GM18520 (cell line): ENCODE results near the gene CCDC198.

Source experiments
- ATAC-seq: cut with Tn5 transposase; IDR thresholded peaks from one replicate; pipeline ENCODE4 v1.9.1; 2021; ENCODE audit not compliant: unreplicated experiment

The CCDC198 gene, protein sequence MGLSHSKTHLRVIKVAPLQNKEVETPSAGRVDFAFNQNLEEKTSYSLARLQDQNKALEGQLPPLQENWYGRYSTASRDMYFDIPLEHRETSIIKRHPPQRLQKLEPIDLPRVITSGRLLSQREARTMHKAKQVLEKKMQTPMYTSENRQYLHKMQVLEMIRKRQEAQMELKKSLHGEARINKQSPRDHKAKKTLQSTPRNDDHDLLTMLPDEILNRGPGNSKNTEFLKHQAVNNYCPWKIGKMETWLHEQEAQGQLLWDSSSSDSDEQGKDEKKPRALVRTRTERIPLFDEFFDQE

DNA sequence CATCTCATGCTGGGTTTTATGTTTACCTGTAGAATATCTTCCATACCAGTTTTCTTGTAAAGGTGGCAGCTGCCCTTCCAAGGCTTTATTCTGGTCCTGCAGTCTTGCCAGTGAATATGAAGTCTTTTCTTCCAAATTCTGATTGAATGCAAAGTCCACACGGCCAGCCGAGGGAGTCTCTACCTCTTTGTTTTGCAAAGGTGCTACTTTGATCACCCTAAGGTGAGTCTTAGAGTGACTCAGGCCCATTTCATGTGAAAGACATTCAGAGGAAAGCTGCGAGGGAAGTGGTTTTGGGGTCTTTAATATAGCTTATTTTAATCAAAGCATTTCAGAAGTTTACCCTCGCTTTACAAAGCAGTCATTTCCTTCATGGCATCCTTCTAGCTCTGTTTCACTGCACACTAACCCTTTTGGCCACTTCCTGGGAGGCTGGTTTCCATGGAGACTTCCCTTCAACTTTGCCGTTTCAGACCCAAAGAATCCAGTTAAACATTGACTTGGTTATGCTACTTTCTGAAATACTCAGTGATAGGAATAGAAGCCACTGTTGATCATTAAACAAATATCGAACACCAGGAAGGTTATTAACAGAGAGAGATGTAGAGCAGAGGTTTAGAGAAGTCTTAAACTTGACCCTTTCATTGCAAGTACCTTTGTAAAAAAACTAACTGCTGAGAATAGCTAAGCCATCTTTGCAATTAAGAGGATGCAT, at the start of gene CCDC198:
Gene CCDC198, minus strand, starts transcription at position 391 of the 715 bp plus-strand sequence. Its CDS starts 142 bp downstream, at position 249.
- ATAC-seq, result peak; percentile 42

DNA sequence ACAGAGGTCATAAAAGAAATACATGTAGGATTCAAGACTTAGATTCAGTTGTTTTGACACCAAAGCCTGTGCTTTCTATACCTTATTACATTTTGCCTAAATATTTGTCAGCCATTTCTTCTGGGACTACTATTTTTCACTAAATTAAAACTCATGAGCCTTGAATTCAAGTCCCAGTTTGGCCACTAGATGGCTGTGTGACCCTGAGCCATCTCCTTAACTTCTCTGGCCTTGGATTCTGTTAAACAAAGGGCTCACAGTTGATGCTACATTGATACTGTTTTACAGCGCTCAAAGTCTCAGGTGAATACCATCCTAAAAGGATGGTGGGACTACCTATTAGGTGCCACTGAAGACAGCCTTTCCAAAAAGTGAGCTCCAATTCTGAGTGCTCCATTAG, 39.6 kb upstream of the CCDC198 start:
- no peak for ATAC-seq

- ATAC-seq, result no peak
Measured at GRCh38 chr14:57530571-57530970, 36.9 kb upstream of the CCDC198 start.

- no peak for ATAC-seq
Measured at GRCh38 chr14:57526942-57527341, 33.3 kb upstream of the CCDC198 start.

GRCh38 chr14:57519043-57519442, 25.4 kb upstream of the CCDC198 start:
- ATAC-seq, result no peak

DNA sequence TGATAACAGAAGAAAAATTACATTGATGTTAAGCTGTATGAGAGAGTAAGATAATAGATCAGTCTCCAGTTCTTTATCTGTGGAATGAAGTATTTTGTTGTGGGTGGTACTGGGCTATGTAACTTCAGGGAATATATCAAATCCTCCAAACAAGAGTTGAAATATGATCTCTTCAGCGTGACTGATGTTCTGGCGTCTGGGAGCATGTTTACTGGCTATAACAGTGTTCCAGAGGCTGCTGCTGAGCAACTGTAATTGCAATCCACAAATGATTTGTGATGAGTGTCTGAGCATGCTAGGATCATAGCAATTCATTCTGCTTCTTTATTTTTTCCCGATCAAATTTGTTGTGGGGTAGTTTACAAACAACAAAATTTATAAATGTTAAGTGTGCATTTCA, 18.6 kb upstream of the CCDC198 start:
- no peak for ATAC-seq

GRCh38 chr14:57508756-57509155, 15.1 kb upstream of the CCDC198 start:
- ATAC-seq, result no peak

- ATAC-seq, result no peak
Measured at GRCh38 chr14:57502586-57503254, 9.1 kb upstream of the CCDC198 start.

DNA sequence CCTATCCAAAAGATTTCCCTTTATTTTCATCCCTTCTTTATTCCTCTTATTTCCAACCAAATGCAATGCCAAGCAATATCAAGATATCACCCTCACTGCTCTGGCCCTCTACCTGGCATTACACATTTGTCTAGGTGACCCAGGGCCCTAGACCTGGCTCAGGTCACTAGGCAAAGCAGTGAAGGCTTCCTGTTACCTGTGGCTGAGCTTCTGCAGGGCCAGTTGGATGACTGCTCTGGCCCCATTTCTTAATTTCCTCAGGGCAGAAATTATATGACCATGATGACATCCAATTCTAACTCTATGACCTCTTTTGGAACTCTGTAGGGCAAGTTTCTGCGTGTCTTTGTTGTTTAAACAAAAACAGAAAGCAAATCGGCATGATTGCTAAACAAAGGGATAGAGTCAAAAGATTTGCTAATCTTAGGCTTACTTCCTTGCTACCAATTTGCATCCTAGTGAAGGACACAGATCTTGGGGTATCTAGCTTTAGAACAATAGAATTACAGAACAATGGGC, 7.4 kb upstream of the CCDC198 start:
- ATAC-seq, result no peak

- ATAC-seq, result no peak
Measured at GRCh38 chr14:57498659-57499058, 5.0 kb upstream of the CCDC198 start.

DNA sequence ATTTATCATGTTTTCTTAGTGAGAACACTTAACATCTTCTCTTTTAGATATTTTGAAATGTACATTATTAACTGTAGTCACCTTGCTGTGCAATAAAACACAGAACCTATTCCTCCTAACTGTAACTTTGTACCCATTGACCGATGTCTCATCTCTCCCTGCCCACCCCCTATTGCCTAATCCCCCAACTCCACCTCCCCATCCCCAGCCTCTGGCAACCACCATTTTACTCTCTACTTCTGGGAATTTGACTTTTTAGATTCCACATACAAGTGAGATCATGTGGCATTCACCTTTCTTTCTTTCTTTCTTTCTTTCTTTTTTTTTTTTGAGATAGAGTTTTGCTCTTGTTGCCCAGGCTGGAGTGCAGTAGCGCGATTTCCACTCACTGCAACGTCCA, 4.4 kb upstream of the CCDC198 start:
- ATAC-seq, result no peak

DNA sequence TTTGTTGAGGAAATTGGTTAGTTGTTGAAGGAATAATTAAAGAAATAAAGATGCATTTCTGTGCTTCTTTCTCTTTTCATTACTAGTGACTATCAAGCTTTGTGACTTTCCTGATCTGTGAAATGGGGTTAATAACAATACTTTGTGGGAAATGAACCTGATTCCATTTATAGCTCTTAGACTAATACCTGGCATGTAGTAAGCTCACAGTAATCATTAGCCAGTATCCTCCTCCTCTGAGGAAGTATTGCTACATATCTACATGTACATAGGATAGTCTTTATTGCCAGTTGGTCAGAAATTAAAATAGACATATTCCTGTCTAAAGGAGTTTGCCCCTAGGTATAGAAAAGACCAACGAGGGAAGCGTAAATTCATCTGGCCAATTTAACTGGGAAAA, 1.8 kb upstream of the CCDC198 start:
- ATAC-seq, result peak; percentile 30

DNA sequence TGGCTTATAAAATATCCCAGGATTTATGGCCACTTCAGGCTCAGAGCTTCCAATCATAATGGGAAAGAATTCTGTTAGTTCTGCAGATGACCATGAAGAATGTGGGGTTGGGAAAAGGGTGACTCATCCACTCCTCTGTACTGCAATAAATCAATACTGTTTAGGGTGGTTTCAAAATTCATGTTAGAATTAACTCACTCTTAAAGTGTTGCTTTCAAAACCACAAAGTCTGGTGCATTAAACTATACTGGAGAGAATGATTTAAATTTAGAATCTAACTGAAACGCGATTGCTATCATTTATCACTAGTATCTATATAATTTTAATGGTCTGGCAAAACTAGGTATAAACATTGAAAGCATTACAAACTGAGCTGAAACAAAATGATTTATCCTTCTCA, 798 bp downstream of the CCDC198 start:
- no peak for ATAC-seq

DNA sequence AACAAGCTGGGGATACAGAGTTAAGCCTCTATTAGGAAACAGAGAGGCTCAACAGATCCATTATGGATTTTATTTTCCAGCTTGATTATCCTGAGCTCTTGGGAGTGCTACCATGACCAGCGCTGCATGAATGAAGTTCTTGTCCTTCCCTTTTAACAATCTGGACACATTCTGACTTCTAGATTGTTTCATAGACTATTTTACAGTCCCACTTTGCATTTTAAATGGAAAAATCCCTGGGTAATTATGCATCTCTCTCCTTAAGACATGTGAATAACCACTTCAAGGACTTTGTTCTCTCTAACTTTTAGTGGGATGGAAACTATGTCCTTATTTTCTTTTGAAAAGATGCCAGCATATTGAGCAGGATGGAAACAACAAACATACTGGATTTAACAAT, 2.0 kb downstream of the CCDC198 start:
- no peak for ATAC-seq

GRCh38 chr14:57487771-57488170, 5.9 kb downstream of the CCDC198 start:
- no peak for ATAC-seq

DNA sequence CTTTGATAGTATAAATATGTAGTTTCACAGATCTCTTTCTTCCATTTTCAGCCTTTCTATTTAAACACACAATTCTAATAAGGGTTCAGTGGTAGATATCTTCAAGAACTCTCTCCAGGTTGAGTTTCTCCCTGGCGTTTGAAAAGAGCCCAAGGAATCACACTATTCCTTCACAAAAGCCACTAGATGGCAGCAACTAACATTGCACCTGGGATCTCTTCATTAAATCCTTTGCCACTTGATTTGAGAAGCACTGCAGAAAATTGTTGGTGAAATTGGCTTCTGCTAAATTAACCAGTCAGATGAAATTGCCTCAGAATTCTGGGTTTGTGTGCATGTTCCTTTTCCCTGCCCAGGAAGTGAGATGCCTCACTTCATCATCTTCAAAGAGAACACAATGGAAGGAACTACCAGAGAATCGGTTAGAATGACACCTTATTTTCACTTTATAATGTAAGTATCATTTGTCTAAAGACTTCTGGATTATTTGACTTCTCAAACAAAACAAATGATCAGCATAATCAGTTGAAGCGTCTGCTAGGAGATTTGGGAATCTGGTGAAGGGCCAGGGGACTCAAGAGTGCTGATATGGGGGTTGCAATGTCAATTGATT, 6.8 kb downstream of the CCDC198 start:
- ATAC-seq, result no peak

GRCh38 chr14:57485635-57486034, 8.0 kb downstream of the CCDC198 start:
- peak; percentile 93 for ATAC-seq

GRCh38 chr14:57482120-57482519, 11.5 kb downstream of the CCDC198 start:
- no peak for ATAC-seq

GRCh38 chr14:57480051-57480450, 13.6 kb downstream of the CCDC198 start:
- ATAC-seq, result no peak

DNA sequence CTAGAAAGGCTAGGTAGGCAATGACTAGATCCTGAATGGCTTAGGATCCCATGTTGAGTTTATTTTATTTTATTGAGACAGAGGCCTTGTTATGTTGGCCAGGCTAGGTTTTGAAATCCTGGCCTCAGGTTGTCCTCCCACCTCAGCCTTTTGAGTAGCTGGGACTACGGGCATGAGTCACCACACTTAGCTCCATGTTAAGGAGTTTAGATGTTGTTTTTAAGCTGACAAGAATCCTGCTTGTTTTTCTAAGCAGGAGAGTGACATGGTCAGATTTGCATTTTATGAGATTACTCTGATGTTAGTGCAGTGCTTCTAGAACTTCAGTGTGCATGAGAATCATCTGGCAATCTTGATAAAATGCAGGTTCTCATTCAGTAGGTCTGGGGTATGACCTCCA, 14.5 kb downstream of the CCDC198 start:
- no peak for ATAC-seq

GRCh38 chr14:57478050-57478449, 15.6 kb downstream of the CCDC198 start:
- no peak for ATAC-seq
